Dermis blood vessel endothelial cell (primary cell): ENCODE results near the gene SFSWAP. TPM values are rescaled to one million over a fixed set of nuclear protein-coding genes. Genes with fewer than 3 reads are reported as not detected.
"Not testable (repeated sequence)": the region's sequence is repeated elsewhere in the genome, so short reads cannot be mapped to it uniquely, and the experiment has no call there.

ENCODE experiments used
- DNase-seq: peaks from one replicate; pipeline ENCODE4 v3.0.0; 2010
- total RNA-seq: library from RNA; depleted of rRNA; stranded (reverse); fragments of >200 nt; gene quantifications from 2 replicates; pipeline ENCODE4 v1.2.3, GENCODE V29; 2014

SFSWAP gene
- total RNA-seq: 16.9 and 20.6 TPM in 2 replicates

- DNase-seq: peak; percentile 82
Measured at GRCh38 chr12:131710464-131711457, at the start of gene SFSWAP. SFSWAP (plus strand) TSS chr12:131711090; CDS start chr12:131711230, 140 bp downstream.

GRCh38 chr12:131661170-131661985, 49.5 kb upstream of the SFSWAP start:
- DNase-seq: not testable (repeated sequence)

GRCh38 chr12:131661986-131662288, 49.0 kb upstream of the SFSWAP start:
- not testable (repeated sequence) for DNase-seq

GRCh38 chr12:131662346-131662745, 48.5 kb upstream of the SFSWAP start:
- not testable (repeated sequence) for DNase-seq

GRCh38 chr12:131665666-131666065, 45.2 kb upstream of the SFSWAP start:
- not testable (repeated sequence) for DNase-seq

- not testable (repeated sequence) for DNase-seq
Measured at GRCh38 chr12:131666486-131666885, 44.4 kb upstream of the SFSWAP start.

GRCh38 chr12:131666978-131667601, 43.8 kb upstream of the SFSWAP start:
- DNase-seq: not testable (repeated sequence)

GRCh38 chr12:131671276-131671675, 39.6 kb upstream of the SFSWAP start:
- no peak for DNase-seq

- no peak for DNase-seq
Measured at GRCh38 chr12:131671871-131672270, 39.0 kb upstream of the SFSWAP start.

GRCh38 chr12:131672311-131672940, 38.5 kb upstream of the SFSWAP start:
- DNase-seq: no peak

GRCh38 chr12:131672941-131673887, 37.7 kb upstream of the SFSWAP start:
- DNase-seq: no peak

- DNase-seq: no peak
Measured at GRCh38 chr12:131673888-131674257, 37.0 kb upstream of the SFSWAP start.

- no peak for DNase-seq
Measured at GRCh38 chr12:131674373-131674772, 36.5 kb upstream of the SFSWAP start.

GRCh38 chr12:131675126-131676080, 35.5 kb upstream of the SFSWAP start:
- no peak for DNase-seq

- DNase-seq: no peak
Measured at GRCh38 chr12:131676544-131676943, 34.3 kb upstream of the SFSWAP start.

GRCh38 chr12:131677067-131677466, 33.8 kb upstream of the SFSWAP start:
- not testable (repeated sequence) for DNase-seq

- DNase-seq: no peak
Measured at GRCh38 chr12:131677699-131678098, 33.2 kb upstream of the SFSWAP start.

GRCh38 chr12:131678389-131679181, 32.3 kb upstream of the SFSWAP start:
- DNase-seq: not testable (repeated sequence)

- DNase-seq: not testable (repeated sequence)
Measured at GRCh38 chr12:131679186-131679585, 31.7 kb upstream of the SFSWAP start.
